ENCODE results near the gene PP2D1. TPM values are rescaled to one million over a fixed set of nuclear protein-coding genes. Genes with fewer than 3 reads are reported as not detected.
A peak's percentile ranks its signal among the peaks of the same experiment; 100 is the strongest.
"Not testable (repeated sequence)": the region's sequence is repeated elsewhere in the genome, so short reads cannot be mapped to it uniquely, and the experiment has no call there.

The PP2D1 gene
- total RNA-seq, 1 experiment from 2014 or later, result not detected

- no peak overlapping the region for H3K4me3 Mint-ChIP-seq (ENCODE audit: low read depth, unreplicated experiment)
- peaks cover 4% of the 10 kb centered on the region for H3K36me3 Mint-ChIP-seq (ENCODE audit: insufficient read depth, unreplicated experiment)
- H3K27me3 Mint-ChIP-seq (ENCODE audit: unreplicated experiment), result no peaks in the 10 kb centered on the region
- DNase-seq, result no peak
- intact Hi-C loops (cut with micrococcal nuclease; ENCODE audit: unreplicated experiment), result no loop called here
- H3K9me3 Mint-ChIP-seq (ENCODE audit: low read depth, unreplicated experiment), result no peaks in the 10 kb centered on the region
- BruUV-seq (replicated peaks), result no TSS peak
- peaks cover 28% of the 10 kb centered on the region for H3K4me1 Mint-ChIP-seq (ENCODE audit: low read depth, unreplicated experiment)
- CTCF ChIA-PET, result no interaction called here
- no peak overlapping the region for H3K27ac Mint-ChIP-seq (ENCODE audit: unreplicated experiment)
- TF ChIP-seq CTCF (IDR thresholded peaks at IDR 0.05; ENCODE audit: unreplicated experiment), result no peak
These were observed 34.5 kb upstream of the PP2D1 start for GRCh38 chr3:20046556-20046955.

- BruUV-seq (replicated peaks); H3K27ac Mint-ChIP-seq (ENCODE audit: unreplicated experiment): not testable (repeated sequence)
These were observed 33.1 kb upstream of the PP2D1 start for GRCh38 chr3:20045141-20045540.

GRCh38 chr3:20043825-20044224 lies 31.8 kb upstream of the PP2D1 start:
- Mint-ChIP-seq H3K4me3 (ENCODE audit: low read depth, unreplicated experiment) (peak overlapping the region; percentile 18), H3K4me1 (ENCODE audit: low read depth, unreplicated experiment) (peaks cover 31% of the 10 kb centered on the region), H3K27ac (ENCODE audit: unreplicated experiment) (no peak overlapping the region), H3K9me3 (ENCODE audit: low read depth, unreplicated experiment) (no peaks in the 10 kb centered on the region), H3K27me3 (ENCODE audit: unreplicated experiment) (no peaks in the 10 kb centered on the region), H3K36me3 (ENCODE audit: insufficient read depth, unreplicated experiment) (peaks cover 25% of the 10 kb centered on the region)
- intact Hi-C loops (cut with micrococcal nuclease; ENCODE audit: unreplicated experiment), result loop anchor here (5.0 kb wide), 2 partner anchors 133 to 157 kb away; no protein-coding TSS in a partner anchor
- TF ChIP-seq CTCF (IDR thresholded peaks at IDR 0.05; ENCODE audit: unreplicated experiment), result no peak
- DNase-seq, result no peak
- no TSS peak for BruUV-seq (replicated peaks)
- CTCF ChIA-PET, result interaction anchor here (0.6 kb wide), 1 partner anchor 23 kb away, joined by 3 read pairs; no protein-coding TSS in a partner anchor

More at GRCh38 chr3:20045141-20045540, 33.1 kb upstream of the PP2D1 start:
- Mint-ChIP-seq H3K36me3 (ENCODE audit: insufficient read depth, unreplicated experiment) (peaks cover 15% of the 10 kb centered on the region), H3K4me1 (ENCODE audit: low read depth, unreplicated experiment) (peaks cover 28% of the 10 kb centered on the region)
- DNase-seq; intact Hi-C loops (cut with micrococcal nuclease; ENCODE audit: unreplicated experiment); CTCF ChIA-PET; H3K9me3 Mint-ChIP-seq (ENCODE audit: low read depth, unreplicated experiment); H3K27me3 Mint-ChIP-seq (ENCODE audit: unreplicated experiment); H3K4me3 Mint-ChIP-seq (ENCODE audit: low read depth, unreplicated experiment): not testable (repeated sequence)

GRCh38 chr3:20043396-20043795 lies 31.3 kb upstream of the PP2D1 start:
- no TSS peak for BruUV-seq (replicated peaks)
- H3K36me3 Mint-ChIP-seq (ENCODE audit: insufficient read depth, unreplicated experiment), result peaks cover 25% of the 10 kb centered on the region
- no peaks in the 10 kb centered on the region for H3K27me3 Mint-ChIP-seq (ENCODE audit: unreplicated experiment)
- intact Hi-C loops (cut with micrococcal nuclease; ENCODE audit: unreplicated experiment), result loop anchor here (5.0 kb wide), 2 partner anchors 134 to 156 kb away; no protein-coding TSS in a partner anchor
- H3K27ac Mint-ChIP-seq (ENCODE audit: unreplicated experiment), result no peak overlapping the region
- TF ChIP-seq CTCF (IDR thresholded peaks at IDR 0.05; ENCODE audit: unreplicated experiment), result no peak
- no peaks in the 10 kb centered on the region for H3K9me3 Mint-ChIP-seq (ENCODE audit: low read depth, unreplicated experiment)
- peaks cover 35% of the 10 kb centered on the region for H3K4me1 Mint-ChIP-seq (ENCODE audit: low read depth, unreplicated experiment)
- H3K4me3 Mint-ChIP-seq (ENCODE audit: low read depth, unreplicated experiment), result peak overlapping the region; percentile 18
- CTCF ChIA-PET, result no interaction called here
- DNase-seq, result peak; percentile 45

- Mint-ChIP-seq H3K9me3 (ENCODE audit: low read depth, unreplicated experiment) (no peaks in the 10 kb centered on the region), H3K27ac (ENCODE audit: unreplicated experiment) (no peak overlapping the region), H3K36me3 (ENCODE audit: insufficient read depth, unreplicated experiment) (peaks cover 25% of the 10 kb centered on the region), H3K27me3 (ENCODE audit: unreplicated experiment) (no peaks in the 10 kb centered on the region), H3K4me1 (ENCODE audit: low read depth, unreplicated experiment) (peaks cover 38% of the 10 kb centered on the region), H3K4me3 (ENCODE audit: low read depth, unreplicated experiment) (no peak overlapping the region)
- CTCF ChIA-PET, result no interaction called here
- BruUV-seq (replicated peaks), result TSS peak; percentile 21
- DNase-seq, result no peak
- no peak for TF ChIP-seq CTCF (IDR thresholded peaks at IDR 0.05; ENCODE audit: unreplicated experiment)
- intact Hi-C loops (cut with micrococcal nuclease; ENCODE audit: unreplicated experiment), result loop anchor here (5.0 kb wide), 2 partner anchors 135 to 155 kb away; no protein-coding TSS in a partner anchor
These were observed 30.3 kb upstream of the PP2D1 start for GRCh38 chr3:20042331-20042730.

All from Calu3 (cell line).